ENCODE measurements around the gene DTX3.
"Not testable (repeated sequence)": the region's sequence is repeated elsewhere in the genome, so short reads cannot be mapped to it uniquely, and the experiment has no call there.

DTX3 gene

DNA sequence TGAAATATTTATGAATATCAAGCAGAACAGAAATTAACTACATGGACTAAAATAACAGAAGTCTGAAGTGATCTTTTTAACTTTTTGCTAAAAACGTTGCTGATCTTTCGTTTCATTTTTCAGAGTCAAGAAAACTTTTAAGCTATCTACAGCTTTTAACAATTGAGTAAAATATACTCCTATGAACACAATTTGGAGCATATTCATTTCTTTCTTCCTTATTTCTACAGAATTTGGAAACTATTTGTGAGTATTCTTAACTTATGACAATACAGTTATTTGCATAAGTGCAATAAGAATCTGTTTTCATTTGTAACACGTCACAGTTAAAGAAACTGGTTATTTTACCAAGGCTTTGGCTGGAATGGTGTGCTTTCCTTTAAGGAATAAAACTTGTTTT, 49.4 kb downstream of the DTX3 start:
- TF ChIP-seq, protein P1, sequence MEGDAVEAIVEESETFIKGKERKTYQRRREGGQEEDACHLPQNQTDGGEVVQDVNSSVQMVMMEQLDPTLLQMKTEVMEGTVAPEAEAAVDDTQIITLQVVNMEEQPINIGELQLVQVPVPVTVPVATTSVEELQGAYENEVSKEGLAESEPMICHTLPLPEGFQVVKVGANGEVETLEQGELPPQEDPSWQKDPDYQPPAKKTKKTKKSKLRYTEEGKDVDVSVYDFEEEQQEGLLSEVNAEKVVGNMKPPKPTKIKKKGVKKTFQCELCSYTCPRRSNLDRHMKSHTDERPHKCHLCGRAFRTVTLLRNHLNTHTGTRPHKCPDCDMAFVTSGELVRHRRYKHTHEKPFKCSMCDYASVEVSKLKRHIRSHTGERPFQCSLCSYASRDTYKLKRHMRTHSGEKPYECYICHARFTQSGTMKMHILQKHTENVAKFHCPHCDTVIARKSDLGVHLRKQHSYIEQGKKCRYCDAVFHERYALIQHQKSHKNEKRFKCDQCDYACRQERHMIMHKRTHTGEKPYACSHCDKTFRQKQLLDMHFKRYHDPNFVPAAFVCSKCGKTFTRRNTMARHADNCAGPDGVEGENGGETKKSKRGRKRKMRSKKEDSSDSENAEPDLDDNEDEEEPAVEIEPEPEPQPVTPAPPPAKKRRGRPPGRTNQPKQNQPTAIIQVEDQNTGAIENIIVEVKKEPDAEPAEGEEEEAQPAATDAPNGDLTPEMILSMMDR (conservative IDR thresholded peaks at IDR 0.05; ENCODE audit: low read depth, low read length): no peak
- H3K79me2 ChIP-seq (ENCODE audit: insufficient read depth, low read depth): no peaks in the 10 kb centered on the region
- no peak overlapping the region for H3K9ac ChIP-seq
- H3K4me3 ChIP-seq (IDR thresholded peaks at IDR 0.05; ENCODE audit: insufficient read depth, low read depth, low read length): no peak overlapping the region
- no peaks in the 10 kb centered on the region for H3K27me3 ChIP-seq (ENCODE audit: insufficient read depth, low read depth)
- H4K20me1 ChIP-seq (ENCODE audit: insufficient read depth): no peaks in the 10 kb centered on the region
- no peak overlapping the region for H3K27ac ChIP-seq
- no peak overlapping the region for H3K4me2 ChIP-seq
- no peak overlapping the region for H2AFZ ChIP-seq (ENCODE audit: low read depth)
- H3K36me3 ChIP-seq (ENCODE audit: insufficient read depth): no peaks in the 10 kb centered on the region
- H3K4me1 ChIP-seq (ENCODE audit: low read depth, poor library complexity, severe bottlenecking): no peaks in the 10 kb centered on the region

DNA sequence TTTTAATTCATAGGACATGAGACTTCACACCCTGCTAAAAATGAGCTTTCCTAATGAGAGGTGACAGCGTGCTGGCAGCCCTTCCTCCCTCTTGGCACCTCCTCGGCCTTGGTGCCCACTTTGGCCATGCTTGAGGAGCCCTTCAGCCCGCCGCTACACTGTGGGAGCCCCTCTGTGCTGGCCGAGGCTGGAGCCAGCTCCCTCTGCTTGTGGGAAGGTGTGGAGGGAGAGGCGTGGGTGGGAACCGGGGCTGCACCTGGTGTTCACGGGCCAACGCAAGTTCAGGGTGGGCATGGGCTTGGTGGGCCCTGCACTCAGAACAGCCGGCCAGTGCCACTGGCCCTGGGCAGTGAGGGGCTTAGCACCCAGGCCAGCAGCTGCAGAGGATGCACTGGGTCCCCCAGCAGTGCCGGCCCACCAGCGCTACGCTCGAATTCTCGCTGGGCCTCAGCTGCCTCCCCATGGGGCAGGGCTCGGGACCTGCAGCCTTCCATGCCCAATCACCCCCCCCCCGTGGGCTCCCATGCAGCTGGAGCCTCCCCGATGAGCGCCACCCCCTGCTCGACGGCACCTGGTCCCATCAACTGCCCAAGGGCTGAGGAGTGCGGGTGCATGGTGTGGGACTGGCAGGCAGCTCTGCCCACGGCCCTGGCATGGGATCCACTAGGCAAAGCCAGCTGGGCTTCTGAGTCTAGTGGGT, 51.1 kb downstream of the DTX3 start:
- Histone ChIP-seq H3K79me2 (ENCODE audit: insufficient read depth, low read depth) (no peaks in the 10 kb centered on the region), H3K4me1 (ENCODE audit: low read depth, poor library complexity, severe bottlenecking) (no peaks in the 10 kb centered on the region), H3K27ac (no peak overlapping the region), H3K4me3 (IDR thresholded peaks at IDR 0.05; ENCODE audit: insufficient read depth, low read depth, low read length) (no peak overlapping the region), H3K27me3 (ENCODE audit: insufficient read depth, low read depth) (no peaks in the 10 kb centered on the region), H3K4me2 (no peak overlapping the region), H3K9ac (no peak overlapping the region), H4K20me1 (ENCODE audit: insufficient read depth) (no peaks in the 10 kb centered on the region), H3K36me3 (ENCODE audit: insufficient read depth) (no peaks in the 10 kb centered on the region), H2AFZ (ENCODE audit: low read depth) (no peak overlapping the region)
- TF ChIP-seq, protein P1 (conservative IDR thresholded peaks at IDR 0.05; ENCODE audit: low read depth, low read length): no peak

DNA sequence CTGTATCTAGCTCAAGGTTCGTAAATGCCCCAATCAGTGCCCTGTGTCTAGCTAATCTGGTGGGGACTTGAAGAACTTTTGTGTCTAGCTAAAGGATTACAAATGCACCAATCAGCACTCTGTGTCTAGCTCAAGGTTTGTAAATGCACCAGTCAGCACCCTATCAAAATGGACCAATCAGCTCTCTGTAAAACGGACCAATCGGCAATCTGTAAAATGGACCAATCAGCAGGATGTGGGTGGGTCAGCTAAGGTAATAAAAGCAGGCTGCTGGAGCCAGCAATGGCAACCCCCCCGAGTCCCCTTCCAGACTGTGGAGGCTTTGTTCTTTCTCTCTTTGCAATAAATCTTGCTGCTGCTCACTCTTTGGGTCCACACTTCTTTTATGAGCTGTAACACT, 51.8 kb downstream of the DTX3 start:
- not testable (repeated sequence) for H3K4me3 ChIP-seq (IDR thresholded peaks at IDR 0.05; ENCODE audit: insufficient read depth, low read depth, low read length); H4K20me1 ChIP-seq (ENCODE audit: insufficient read depth); H3K4me2 ChIP-seq; H3K27me3 ChIP-seq (ENCODE audit: insufficient read depth, low read depth); H3K4me1 ChIP-seq (ENCODE audit: low read depth, poor library complexity, severe bottlenecking); H2AFZ ChIP-seq (ENCODE audit: low read depth); H3K27ac ChIP-seq; H3K36me3 ChIP-seq (ENCODE audit: insufficient read depth); H3K9ac ChIP-seq; H3K79me2 ChIP-seq (ENCODE audit: insufficient read depth, low read depth)

DNA sequence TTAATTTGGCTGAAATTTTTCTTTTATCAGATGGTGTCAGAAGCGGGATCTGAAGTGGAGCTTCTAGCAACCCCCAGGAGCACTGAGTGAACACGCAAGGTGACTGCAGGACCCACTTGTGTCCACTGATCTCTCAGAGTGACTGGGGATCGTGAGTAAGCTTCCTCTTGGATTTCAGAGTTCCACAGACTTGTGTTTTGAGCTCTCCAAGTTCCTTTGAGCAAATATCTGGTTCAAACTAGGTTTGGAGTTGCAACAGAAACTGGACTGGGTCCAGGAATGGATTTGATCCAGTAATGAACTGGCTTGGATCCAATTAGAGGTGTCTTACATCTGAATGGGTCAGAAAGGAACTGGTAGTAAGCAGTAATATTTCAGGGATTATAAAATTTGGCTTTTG, 53.1 kb downstream of the DTX3 start:
- H3K27ac ChIP-seq: no peak overlapping the region
- H2AFZ ChIP-seq (ENCODE audit: low read depth): no peak overlapping the region
- H3K36me3 ChIP-seq (ENCODE audit: insufficient read depth): no peaks in the 10 kb centered on the region
- H3K9ac ChIP-seq: no peak overlapping the region
- TF ChIP-seq, protein P1 (conservative IDR thresholded peaks at IDR 0.05; ENCODE audit: low read depth, low read length): no peak
- H3K4me2 ChIP-seq: no peak overlapping the region
- H4K20me1 ChIP-seq (ENCODE audit: insufficient read depth): no peaks in the 10 kb centered on the region
- H3K4me3 ChIP-seq (IDR thresholded peaks at IDR 0.05; ENCODE audit: insufficient read depth, low read depth, low read length): no peak overlapping the region
- no peaks in the 10 kb centered on the region for H3K79me2 ChIP-seq (ENCODE audit: insufficient read depth, low read depth)
- no peaks in the 10 kb centered on the region for H3K27me3 ChIP-seq (ENCODE audit: insufficient read depth, low read depth)
- H3K4me1 ChIP-seq (ENCODE audit: low read depth, poor library complexity, severe bottlenecking): no peaks in the 10 kb centered on the region

DNA sequence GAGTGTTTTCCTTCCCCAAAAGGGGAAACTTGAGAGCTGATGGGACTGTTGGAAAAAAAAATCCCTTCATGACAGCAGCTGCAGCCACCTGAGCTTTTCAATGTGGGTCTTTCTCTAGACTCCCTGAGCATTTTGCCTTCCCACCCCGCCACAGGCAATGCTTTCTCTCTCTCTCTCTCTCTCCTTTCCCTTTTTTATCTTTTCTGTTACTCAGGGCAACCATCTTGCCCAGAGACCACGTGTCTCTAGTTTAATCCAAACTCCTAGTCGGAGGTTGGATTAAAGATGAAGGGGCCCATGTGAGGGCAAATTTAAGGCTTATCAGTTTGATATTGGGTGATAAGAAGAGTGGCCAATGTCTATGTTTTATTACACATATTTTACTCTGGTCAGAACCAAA, 54.3 kb downstream of the DTX3 start:
- Histone ChIP-seq H3K27ac (no peak overlapping the region), H3K79me2 (ENCODE audit: insufficient read depth, low read depth) (no peaks in the 10 kb centered on the region), H3K36me3 (ENCODE audit: insufficient read depth) (no peaks in the 10 kb centered on the region), H3K9ac (no peak overlapping the region), H3K4me3 (IDR thresholded peaks at IDR 0.05; ENCODE audit: insufficient read depth, low read depth, low read length) (no peak overlapping the region), H3K27me3 (ENCODE audit: insufficient read depth, low read depth) (no peaks in the 10 kb centered on the region), H3K4me1 (ENCODE audit: low read depth, poor library complexity, severe bottlenecking) (no peaks in the 10 kb centered on the region), H3K4me2 (no peak overlapping the region), H4K20me1 (ENCODE audit: insufficient read depth) (no peaks in the 10 kb centered on the region), H2AFZ (ENCODE audit: low read depth) (no peak overlapping the region)
- TF ChIP-seq, protein P1 (conservative IDR thresholded peaks at IDR 0.05; ENCODE audit: low read depth, low read length): no peak
